GM12873 (cell line): ENCODE measurements around the gene MEX3A.
A peak's percentile ranks its signal among the peaks of the same experiment; 100 is the strongest.

Experiments used
- TF ChIP-seq, protein P1 (sequence below): IDR thresholded peaks from 2 replicates; pipeline ENCODE4 v1.5.1; 2012; ENCODE audit warnings: low read depth, mild to moderate bottlenecking, moderate library complexity, low read length, control low read depth; ENCODE audit not compliant: insufficient read depth; ENCODE audit errors: missing control alignments

The MEX3A gene

DNA sequence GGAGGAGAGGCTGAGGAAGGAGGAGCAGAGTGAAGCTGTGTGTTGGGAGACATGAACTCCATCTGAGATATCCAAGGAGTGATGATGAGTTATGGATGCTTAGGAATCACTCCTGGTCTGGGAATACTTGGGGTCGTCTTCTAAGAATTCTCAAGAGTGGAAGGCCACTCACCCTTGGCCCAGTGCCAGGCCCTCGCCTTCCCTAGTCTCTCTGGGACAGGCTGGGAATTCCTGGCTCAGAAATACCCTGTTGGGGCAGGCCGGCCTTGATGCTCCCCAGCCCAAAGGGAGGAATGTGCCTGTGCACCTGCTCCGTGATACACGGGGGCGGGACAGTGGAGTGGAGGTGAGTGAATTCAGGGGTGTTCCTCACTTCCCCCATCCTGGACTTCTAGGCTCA is 19.6 kb upstream of the MEX3A start:
- TF ChIP-seq, protein P1, sequence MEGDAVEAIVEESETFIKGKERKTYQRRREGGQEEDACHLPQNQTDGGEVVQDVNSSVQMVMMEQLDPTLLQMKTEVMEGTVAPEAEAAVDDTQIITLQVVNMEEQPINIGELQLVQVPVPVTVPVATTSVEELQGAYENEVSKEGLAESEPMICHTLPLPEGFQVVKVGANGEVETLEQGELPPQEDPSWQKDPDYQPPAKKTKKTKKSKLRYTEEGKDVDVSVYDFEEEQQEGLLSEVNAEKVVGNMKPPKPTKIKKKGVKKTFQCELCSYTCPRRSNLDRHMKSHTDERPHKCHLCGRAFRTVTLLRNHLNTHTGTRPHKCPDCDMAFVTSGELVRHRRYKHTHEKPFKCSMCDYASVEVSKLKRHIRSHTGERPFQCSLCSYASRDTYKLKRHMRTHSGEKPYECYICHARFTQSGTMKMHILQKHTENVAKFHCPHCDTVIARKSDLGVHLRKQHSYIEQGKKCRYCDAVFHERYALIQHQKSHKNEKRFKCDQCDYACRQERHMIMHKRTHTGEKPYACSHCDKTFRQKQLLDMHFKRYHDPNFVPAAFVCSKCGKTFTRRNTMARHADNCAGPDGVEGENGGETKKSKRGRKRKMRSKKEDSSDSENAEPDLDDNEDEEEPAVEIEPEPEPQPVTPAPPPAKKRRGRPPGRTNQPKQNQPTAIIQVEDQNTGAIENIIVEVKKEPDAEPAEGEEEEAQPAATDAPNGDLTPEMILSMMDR: no peak

DNA sequence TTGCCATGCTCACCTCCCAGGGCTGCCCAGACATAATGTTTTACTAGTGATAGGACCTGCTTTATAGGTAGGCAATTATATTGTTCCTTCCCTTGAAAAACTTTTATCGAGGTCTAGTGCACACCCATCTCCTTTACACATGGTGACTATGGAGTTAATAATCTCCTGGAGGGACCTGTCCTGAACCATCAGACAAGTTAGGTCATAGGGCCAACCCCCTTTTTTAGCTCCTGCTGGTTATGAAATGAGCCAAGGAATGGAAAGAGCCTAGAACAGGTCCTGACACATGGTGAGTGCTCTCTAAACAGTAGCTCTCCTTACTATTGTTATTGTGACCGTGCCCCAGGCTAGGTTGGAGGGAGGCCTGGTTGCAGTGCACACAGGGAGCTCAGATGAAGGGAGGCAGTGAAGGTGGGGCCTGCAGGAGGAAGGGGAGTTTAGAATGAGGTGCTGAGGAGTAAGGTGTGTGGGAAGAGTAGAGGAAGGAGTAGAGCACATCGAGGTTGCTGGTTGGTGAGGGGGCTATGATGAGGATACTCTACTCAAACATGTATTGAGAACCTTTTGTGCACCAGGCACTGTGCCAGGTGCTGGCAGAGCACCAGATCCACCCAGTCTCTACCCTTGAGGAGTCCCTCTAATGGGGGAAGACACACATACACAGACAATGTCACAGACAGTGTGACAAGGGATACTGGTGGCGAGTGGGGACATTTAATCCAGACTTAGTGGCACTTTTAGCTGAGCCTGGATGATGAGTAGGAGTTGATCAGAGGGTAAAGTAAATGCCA is 18.1 kb upstream of the MEX3A start:
- TF ChIP-seq, protein P1: no peak

DNA sequence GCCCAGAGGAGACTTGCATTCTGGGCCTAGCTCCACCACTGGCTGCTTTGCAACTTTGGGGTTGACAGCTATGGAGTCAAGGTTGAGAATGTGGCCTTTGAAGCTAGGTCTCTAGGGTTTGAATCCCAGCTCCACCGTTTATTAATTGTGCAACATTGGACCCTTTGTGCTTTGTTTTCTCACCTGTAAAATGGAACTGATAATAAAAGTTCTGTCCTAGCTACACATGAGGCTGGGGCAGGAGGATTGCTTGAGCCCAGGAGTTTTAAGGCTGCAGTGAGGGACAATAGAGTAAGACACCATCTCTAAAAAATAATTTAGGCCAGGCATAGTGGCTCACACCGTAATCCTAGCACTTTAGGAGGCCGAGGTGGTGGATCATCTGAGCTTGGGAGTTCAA is 17.0 kb upstream of the MEX3A start:
- TF ChIP-seq, protein P1: no peak

DNA sequence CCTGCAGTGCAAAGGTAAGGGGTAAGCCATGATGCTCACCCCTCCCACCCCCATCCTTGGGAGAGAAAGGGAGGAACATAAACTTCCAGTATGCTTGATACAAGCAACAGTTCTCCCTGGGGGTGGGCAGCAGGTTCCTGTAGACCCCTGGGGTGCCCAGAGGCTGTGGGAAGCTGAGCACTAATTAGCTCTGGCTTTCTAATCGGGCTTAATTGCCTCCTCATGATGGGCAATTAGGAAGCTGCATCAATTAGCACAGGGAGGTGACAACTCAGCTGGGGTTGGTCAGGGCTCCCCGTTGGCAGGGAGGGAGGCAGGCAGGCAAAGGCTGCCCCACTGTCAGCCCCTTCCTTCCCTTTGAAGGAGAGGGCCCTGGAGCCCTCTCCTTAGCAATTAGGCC is 16.5 kb upstream of the MEX3A start:
- TF ChIP-seq, protein P1: no peak

DNA sequence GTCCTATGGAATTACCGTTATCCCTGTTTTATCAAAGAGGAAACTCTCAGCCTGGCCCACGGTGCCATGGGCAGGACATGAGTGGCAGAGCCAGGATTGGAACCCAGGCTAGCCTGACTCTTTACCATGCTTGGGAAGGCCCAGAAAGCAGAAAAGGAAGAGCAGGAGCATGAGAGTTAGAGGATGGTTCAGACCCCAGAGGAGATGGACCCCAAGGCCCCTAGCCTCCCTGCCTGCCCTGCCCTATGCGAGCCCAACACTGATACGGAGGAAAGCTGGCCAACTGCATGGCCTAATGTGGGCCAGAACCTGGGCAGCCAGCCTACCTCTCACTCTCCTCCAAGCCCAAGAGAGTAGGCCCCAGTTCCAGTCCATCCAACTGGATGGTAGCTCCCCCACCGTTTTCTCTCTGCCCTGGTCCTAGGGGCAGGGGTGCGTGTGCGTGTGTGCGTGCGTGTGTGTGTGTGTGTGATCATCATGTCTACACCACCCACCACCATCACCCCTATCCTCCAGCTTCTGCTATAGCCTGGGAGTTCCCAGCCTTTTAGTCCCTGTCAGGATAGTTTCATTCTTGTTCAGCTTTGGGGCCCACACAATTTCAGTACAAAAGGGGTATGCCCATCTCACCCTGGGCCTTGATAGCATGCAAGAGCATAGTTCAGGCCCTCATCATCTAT is 15.4 kb upstream of the MEX3A start:
- TF ChIP-seq, protein P1: no peak

DNA sequence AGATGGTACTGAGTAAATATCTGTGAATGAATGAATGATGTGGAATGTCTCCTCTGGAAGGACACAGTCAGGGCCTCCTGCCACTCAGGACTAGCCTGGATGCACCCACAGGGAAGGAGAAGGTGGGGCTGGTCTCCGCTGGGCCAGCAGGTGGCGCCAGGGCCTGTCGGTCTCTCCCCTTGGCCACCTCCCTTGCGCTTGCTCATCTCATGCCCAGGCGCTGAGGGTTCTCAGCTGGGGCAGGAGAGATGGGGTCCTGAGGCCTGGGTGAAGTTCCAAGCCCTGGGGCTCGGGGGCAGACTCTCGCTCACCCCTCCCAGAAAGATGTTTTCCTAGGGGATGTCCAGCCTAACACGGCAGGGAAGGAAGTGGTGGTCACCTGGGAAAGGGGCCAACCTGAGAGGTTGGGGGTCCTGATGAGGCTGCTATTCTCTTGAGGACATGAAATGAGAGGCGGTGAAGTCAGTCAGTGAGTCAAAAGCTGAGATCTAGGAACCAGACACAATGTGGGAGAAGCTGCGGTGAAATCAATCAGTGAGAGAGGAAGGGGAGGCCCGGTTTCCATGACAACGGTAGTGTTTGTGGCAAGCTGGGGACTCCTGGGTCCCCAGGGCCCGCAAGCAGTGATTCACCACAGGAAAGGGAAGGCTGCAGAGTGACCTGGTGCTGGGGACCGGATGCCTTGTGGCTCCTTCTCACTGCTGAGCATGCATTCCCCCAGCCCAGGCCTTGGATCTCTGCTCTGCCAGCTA is 14.6 kb upstream of the MEX3A start:
- TF ChIP-seq, protein P1: peak; percentile 100
